DMS153 (cell line): Measurements from ENCODE around the gene TRUB2.

Source experiments
- DNase-seq: peaks from one replicate; lab custom pipeline; 2025; lab: John Stamatoyannopoulos, UW

Gene TRUB2

GRCh38 chr9:128322404-128323211 is at the start of gene TRUB2, which contains the start of gene COQ4:
Gene TRUB2, minus strand, starts transcription at chr9:128322447. Its CDS starts 39 bp downstream, at chr9:128322408.
Gene COQ4, plus strand, starts transcription at chr9:128322839. Its CDS starts 20 bp downstream, at chr9:128322859.
- peak; percentile 89 for DNase-seq

DNA sequence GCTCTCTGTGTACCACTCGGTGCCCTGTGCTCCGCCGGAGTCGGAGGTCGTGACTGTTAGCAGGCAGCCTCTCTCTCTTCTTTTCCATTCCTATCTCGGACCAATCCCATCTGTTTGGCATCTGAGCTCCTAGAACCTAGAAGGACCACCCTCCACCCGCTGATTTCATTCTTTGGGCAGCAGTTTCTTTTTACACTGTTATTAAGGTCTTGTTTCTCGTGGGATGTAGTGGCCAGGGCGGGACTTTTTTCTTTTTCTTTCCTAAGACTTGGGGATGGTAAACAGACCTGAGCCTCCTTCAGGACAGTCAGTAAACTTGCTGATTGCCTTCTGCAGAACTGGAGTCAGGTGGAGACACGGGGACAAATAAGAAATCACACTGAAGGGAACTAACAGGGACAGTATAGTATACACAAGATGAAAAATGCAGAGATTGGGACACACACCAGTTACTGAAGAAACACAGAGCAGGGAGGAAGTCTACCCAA is 49.4 kb upstream of the TRUB2 start:
- DNase-seq: no peak

DNA sequence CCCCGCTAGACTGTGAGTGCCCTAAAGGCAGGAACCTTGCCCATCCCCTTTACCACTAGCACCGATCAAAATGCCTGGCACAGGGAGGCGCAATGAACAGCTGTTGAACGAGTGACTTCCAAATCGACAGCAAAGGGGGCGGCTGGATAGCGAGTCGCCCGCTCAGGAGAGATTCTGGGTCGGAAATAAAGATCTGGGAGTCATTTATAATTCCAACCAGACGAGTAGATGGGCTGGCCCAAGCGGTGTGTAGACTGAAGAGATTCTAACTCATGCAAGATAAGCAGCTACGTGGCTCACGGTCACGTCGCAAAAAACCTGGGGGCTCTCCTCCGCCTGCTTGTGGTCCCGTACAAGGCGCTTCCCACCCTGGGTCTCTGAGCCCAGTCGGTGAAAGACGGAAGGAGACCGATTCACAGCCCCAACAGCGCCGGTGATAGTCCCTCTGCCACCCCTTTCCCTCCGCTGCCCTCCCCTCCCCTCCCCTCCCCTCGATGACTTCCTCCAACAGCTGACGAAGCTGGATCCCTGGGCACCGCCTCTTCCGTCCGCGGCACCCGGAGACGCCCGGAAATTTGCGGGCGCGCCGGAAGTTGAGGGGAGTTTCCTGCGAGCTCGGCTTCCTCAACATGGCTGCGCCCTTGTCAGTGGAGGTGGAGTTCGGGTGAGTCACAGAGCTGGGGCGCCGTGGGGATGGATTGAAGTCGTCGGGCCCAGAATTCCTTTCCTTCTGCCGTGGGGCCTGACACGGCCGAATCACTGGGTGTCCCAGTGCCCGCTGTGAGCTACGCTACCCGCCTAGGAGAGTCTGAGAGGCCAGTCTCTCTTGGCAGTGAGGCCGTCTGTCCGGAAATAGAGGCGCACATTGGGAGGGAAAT is 48.7 kb upstream of the TRUB2 start, which contains the start of gene URM1:
TSS of gene URM1 (plus strand) at position 623 of the 878 bp plus-strand sequence. CDS start at position 630, 7 bp downstream.
- DNase-seq: peak; percentile 96

DNA sequence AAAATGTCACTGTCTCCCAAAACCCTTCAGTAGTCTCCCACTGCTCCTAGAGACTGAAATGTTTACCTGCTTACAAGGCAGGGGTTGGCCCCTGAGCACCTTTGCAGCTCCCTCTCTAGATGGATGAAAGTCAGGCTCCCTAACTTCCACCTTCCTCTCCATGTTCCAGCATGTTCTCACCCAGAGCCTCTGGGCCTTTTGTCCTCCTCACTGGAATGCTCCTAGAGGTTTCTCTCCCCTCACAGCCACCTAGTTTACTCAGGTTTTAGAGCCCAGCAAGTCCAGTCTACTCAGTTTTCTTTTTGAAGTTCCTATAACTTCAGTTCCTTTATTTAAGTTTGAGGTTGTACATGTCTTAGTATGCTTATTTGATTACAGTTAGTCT is 48.1 kb upstream of the TRUB2 start:
- no peak for DNase-seq

DNA sequence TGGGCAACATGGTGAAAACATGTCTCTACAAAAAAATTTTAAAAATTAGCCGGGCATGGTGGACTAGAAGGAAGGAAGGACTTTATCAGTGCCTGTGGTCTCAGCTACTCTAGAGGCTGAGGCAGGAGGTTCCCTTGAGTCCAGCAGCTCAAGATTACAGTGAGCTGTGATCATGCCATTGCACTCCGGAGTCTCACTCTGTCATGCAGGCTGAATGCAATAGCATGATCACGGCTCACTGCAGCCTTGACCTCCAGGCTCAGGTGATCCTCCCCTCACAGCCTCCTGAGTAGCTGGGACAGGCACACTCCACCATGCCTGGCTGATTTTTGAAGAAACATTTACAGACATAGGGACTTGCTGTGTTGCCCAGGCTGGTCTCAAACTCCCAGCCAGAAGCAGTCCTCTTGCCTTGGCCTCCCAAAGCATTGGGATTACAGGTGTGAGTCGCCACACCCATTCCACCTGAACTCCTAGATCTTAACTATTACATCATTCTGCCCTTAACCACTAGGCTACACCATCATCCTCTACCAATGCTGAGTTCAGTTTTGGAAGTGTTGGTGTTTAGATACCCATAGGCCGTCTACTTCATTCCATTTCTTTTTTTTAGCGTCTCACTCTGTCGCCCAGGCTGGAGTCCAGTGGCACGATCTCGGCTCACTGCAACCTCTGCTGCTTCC is 46.9 kb upstream of the TRUB2 start:
- DNase-seq: no peak

DNA sequence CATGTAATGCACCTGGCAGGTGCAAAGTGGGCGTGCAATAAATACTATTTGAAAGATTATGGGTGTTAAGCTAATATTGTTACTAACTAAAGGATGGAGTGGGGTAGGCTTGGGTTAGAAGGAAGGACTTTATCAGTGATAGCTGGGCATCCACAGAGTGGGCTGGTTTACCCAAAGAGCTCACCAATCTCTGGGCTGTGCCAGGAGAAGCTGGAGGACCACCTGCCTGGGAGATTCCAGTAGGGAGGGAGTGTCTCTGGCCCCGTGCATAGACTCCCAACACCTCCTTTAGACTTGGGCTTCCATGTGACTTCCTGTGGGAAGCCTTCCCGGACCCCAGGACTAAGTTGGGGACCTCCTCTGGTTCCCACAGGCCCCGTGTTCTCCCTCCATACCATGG is 43.3 kb upstream of the TRUB2 start:
- DNase-seq: no peak

DNA sequence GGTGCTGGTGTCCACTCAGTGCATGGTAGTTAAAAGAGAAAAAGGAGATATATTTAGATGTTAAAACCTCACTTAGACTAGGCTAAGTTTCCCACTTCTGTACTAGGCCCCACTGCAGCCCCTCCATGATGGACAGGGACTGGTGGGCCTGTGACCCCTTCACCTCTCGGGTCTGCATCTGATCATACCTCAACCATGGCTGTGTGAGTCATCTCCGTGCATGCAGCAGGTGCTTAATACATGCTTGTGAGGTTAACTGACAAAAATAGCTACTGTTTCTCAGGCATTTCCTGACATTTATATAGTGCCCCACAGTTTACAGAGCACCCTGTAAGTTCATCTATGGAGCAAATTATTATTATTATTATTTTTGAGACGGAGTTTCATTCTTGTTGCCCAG is 40.5 kb upstream of the TRUB2 start:
- DNase-seq: no peak

DNA sequence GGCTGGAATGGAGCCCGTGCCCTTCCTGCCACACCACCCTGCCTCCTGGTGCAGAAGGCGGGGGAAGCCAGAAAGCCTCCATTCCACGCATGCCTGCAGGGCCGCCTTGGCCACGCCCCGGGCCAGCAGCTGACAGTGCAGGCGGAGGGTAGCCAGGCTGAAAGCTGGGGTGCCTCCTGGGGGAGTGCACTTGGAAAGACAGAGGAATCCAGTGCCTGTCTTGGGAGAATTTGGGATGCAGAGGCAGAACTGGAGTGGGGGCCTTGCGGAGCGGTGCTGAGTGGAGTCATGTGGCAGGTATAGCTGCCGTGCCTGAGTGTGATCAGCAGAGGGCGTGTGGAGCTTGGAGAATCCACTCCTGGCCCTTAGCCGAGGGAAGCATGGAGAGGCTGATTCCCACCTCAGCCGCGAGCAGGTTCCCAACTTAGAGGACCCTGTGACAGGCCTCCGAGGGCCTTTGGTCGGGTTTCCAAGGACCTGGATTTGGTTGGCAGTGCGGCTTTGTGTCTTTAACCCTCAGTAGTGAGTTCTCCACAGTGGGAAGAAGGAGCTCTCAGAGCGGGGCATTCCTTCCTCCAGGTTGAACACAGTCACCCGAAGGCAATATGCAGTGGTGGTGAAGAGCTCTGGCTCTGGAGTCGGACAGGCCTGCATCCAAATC is 39.9 kb upstream of the TRUB2 start:
- peak; percentile 38 for DNase-seq

DNA sequence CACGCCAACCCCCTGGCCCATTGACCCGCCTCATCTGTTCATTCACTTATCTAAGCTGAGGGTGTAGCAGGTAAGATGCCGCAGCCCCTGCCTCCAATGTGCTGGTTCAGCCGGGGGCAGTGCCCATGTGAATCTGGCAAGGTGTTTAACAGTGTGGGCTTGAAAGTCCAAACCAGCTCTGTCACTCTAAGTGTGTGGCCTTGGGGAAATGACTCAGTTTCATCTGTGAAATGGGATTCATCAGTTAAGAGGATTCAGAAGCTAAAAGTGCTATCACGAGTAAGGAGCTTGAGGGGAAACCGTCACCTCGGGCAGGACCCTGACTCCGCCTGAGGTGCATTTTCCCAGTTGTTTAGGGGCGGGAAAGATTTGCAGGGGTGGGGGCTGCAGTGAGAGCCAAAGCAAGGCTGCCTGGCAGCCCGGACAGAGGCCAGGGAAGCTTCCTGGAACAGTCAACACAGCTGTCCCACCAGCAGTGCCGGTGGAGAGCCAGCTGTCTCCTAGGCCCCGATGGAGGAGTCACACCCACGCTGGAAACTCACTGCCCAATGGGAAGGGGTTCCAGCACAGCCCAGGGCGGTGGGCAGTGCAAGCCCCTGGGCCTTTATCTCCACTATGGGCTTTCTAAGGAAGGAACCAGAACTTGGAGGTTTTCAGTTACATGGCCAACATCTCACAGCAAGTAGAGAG is 39.2 kb upstream of the TRUB2 start:
- DNase-seq: no peak

DNA sequence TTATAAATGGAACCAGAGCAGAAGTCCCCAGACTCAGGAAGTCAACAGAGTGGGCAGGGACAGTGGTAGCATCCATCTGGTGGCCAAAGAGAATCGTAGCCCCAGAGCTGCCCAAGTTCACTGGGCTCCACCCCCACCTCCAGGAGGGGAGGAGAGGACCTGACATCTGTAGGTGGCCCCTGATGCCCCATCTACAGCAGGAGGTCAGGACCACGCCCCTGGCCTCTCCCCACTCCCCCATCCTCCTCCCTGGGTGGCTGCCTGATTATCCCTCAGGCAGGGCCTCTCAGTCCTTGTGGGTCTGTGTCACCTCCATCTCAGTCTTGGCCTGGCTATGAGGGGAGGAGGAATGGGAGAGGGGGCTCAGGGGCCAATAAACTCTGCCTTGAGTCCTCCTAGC is 38.6 kb upstream of the TRUB2 start:
- DNase-seq: no peak

- no peak for DNase-seq
These were observed 36.6 kb upstream of the TRUB2 start for GRCh38 chr9:128358861-128359260.

DNA sequence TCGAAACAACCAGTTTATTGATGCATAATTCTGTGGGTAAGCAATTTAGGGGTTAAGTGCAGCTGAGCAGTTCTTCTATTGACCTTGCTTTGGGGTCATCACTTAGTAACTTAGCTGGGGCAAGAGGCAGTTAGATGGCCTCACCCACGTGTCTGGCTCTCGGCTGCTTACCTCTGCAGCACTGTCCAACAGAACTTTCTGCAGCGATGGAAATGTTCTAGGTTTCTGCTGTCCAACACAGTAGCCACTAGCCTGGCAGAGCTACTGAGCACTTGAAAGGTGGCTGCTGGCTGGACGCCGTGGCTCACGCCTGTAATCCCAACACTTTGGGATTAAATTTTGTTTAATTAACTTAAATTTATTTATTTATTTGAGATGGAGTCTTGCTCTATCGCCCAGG is 35.8 kb upstream of the TRUB2 start:
- DNase-seq: no peak

- DNase-seq: no peak
These were observed 33.2 kb upstream of the TRUB2 start for GRCh38 chr9:128355451-128355850.

- no peak for DNase-seq
These were observed 27.5 kb upstream of the TRUB2 start for GRCh38 chr9:128349772-128350171.

GRCh38 chr9:128349125-128349524 is 26.9 kb upstream of the TRUB2 start:
- DNase-seq: no peak

DNA sequence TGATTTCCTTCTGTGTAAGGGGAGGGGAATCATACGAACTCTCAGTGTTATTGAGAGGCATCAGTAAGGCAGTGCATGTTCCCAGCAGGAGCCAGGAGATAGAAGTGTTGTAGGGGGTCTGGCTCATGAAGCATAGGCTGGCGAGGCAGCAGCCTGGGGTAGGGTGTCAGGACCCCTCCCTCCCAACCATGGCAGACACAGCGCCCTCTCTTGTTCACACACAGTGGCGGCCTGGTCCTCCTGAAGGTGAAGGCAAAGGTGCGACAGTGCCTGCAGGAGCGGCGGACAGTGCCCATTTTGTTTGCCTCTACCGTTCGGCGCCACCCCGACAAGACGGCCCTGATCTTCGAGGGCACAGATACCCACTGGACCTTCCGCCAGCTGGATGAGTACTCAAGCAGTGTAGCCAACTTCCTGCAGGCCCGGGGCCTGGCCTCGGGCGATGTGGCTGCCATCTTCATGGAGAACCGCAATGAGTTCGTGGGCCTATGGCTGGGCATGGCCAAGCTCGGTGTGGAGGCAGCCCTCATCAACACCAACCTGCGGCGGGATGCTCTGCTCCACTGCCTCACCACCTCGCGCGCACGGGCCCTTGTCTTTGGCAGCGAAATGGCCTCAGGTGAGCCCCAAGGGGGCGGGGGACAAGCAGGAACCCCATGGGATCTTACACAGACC is 22.8 kb upstream of the TRUB2 start:
- DNase-seq: no peak

- no peak for DNase-seq
These were observed 21.6 kb upstream of the TRUB2 start for GRCh38 chr9:128343855-128344254.

GRCh38 chr9:128342971-128343680 is 20.9 kb upstream of the TRUB2 start:
- DNase-seq: no peak

DNA sequence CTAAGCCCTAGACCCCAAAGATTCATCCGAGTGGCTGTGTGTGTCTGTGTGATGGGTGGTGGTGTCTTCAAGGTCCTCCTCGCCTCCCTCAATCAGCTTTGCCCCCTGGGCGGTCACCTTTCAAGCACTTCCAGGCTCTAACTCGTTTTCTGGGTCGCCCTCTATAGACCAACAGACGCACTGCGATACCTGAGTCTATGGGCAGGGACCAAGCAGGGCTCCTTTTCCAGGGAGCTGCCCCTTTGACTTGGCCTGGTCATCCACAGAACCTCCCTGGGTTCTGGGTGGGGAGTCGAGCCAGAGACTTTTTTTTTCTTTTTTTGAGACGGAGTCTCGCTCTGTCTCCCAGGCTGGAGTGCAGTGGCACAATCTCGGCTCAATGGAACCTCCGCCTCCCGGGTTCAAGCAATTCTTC is 19.2 kb upstream of the TRUB2 start:
- peak; percentile 57 for DNase-seq
